H1 (cell line): ENCODE results near the gene FHOD1. TPM values are rescaled to one million over a fixed set of nuclear protein-coding genes. Genes with fewer than 3 reads are reported as not detected.

ENCODE experiments used
- NANOG ChIP-seq: IDR thresholded peaks from 2 replicates; pipeline ENCODE4 v1.6.1; 2011; ENCODE audit warnings: low read length, low read depth, mild to moderate bottlenecking, inconsistent platforms; ENCODE audit not compliant: insufficient read depth, poor library complexity, severe bottlenecking
- polyA plus RNA-seq, 7 experiments: library from polyadenylated mRNA; depleted of rRNA in 3 of 7; stranded (reverse) in 5 of 7; unstranded in 2 of 7; fragments of >200 nt in 5 of 7; fragments of 200-250 nt in 2 of 7; gene quantifications; 1 replicate in 5 of 7; 2 replicates in 1 of 7; 4 replicates in 1 of 7; pipeline versions ENCODE4 v1.2.1 to v1.2.3, GENCODE V29; 2011 to 2013; ENCODE audit warnings: missing spikeins in 2 of 7, mixed read lengths in 2 of 7
- total RNA-seq: library from RNA; stranded (reverse); fragmentation: NEBNext Ultra II Directional; extraction: Animal tissue kit (Norgen Biotek cat#: 25700); gene quantifications from 2 replicates; pipeline ENCODE4 v1.2.1, GENCODE V29; 2021

Gene FHOD1
- total and polyA plus RNA-seq, 2 of the 8 experiments (the other 6 are each of a cell fraction or from before 2014, with no cell fraction given): 31.3 to 60.7 TPM

- no peak for TF ChIP-seq NANOG
- TF ChIP-seq, all 59 proteins: peak for 24
Measured at GRCh38 chr16:67226804-67227566, 20.3 kb downstream of the FHOD1 start, which contains the start of gene TMEM208 (continued).
